GM19395 (cell line): Measurements from ENCODE around the gene KDM4D.
"Not testable (repeated sequence)": the region's sequence is repeated elsewhere in the genome, so short reads cannot be mapped to it uniquely, and the experiment has no call there.

Experiments used
- ATAC-seq: cut with Tn5 transposase; IDR thresholded peaks from one replicate; pipeline ENCODE4 v1.9.1; 2021; ENCODE audit warnings: mild to moderate bottlenecking, moderate library complexity; ENCODE audit not compliant: unreplicated experiment

The KDM4D gene

GRCh38 chr11:94956963-94957362 is 16.5 kb upstream of the KDM4D start:
- ATAC-seq = no peak

- no peak for ATAC-seq
These were observed 15.3 kb upstream of the KDM4D start for GRCh38 chr11:94958121-94958696.

GRCh38 chr11:94959179-94959578 is 14.3 kb upstream of the KDM4D start:
- no peak for ATAC-seq

GRCh38 chr11:94960488-94960887 is 13.0 kb upstream of the KDM4D start:
- no peak for ATAC-seq

GRCh38 chr11:94961255-94961654 is 12.3 kb upstream of the KDM4D start:
- no peak for ATAC-seq

GRCh38 chr11:94964934-94965333 is 8.6 kb upstream of the KDM4D start:
- no peak for ATAC-seq

- ATAC-seq = no peak
These were observed 5.1 kb upstream of the KDM4D start for GRCh38 chr11:94968334-94968958.

GRCh38 chr11:94972700-94973098 is 810 bp upstream of the KDM4D start:
- no peak for ATAC-seq

GRCh38 chr11:94974178-94974577 is 669 bp downstream of the KDM4D start:
- ATAC-seq = no peak

GRCh38 chr11:94975599-94975998 is 2.1 kb downstream of the KDM4D start:
- ATAC-seq = no peak

GRCh38 chr11:94987378-94987777 is 13.9 kb downstream of the KDM4D start:
- no peak for ATAC-seq

- ATAC-seq = no peak
These were observed 15.2 kb downstream of the KDM4D start for GRCh38 chr11:94988748-94989147.

GRCh38 chr11:94993400-94993943 is 20.0 kb downstream of the KDM4D start:
- no peak for ATAC-seq

- ATAC-seq = no peak
These were observed 23.9 kb downstream of the KDM4D start for GRCh38 chr11:94997437-94997836.

- ATAC-seq = no peak
These were observed 24.8 kb downstream of the KDM4D start for GRCh38 chr11:94998285-94998684.

- ATAC-seq = no peak
These were observed 30.2 kb downstream of the KDM4D start for GRCh38 chr11:95003716-95004115.

- ATAC-seq = no peak
These were observed 32.1 kb downstream of the KDM4D start for GRCh38 chr11:95005642-95006041.

- no peak for ATAC-seq
These were observed 37.9 kb downstream of the KDM4D start for GRCh38 chr11:95011376-95011775.

GRCh38 chr11:95014184-95014821 is 40.8 kb downstream of the KDM4D start:
- no peak for ATAC-seq

- ATAC-seq = no peak
These were observed 42.6 kb downstream of the KDM4D start for GRCh38 chr11:95016139-95016538.

GRCh38 chr11:95021468-95021867 is 48.0 kb downstream of the KDM4D start:
- not testable (repeated sequence) for ATAC-seq

- ATAC-seq = no peak
These were observed 51.4 kb downstream of the KDM4D start, which contains the start of gene KDM4E for GRCh38 chr11:95024958-95025357. Gene KDM4E (plus strand): TSS chr11:95025258. CDS start chr11:95025558, 300 bp downstream.
